Lung (tissue), 12 donors: ENCODE results near the gene SUSD5. TPM values are rescaled to one million over a fixed set of nuclear protein-coding genes. Genes with fewer than 3 reads are reported as not detected.

Source experiments
- ATAC-seq: fragments of 200-7000 bp; cut with Tn5 transposase; one replicate; pipeline ENCODE4 v1.9.1; 2020; ENCODE audit warnings: moderate number of reproducible peaks; ENCODE audit not compliant: insufficient read depth, low FRiP score
- DNase-seq, 3 donors: peaks; one replicate each; pipeline ENCODE4 v3.0.0-alpha.2; 2013 to 2017
- H3K27ac ChIP-seq, 2 donors: one replicate each; pipeline ENCODE4 v1.5.1; 2013; ENCODE audit warnings: mild to moderate bottlenecking in 2 of 2, moderate library complexity in 2 of 2, control low read depth in 1 of 2, inconsistent platforms in 1 of 2, low read depth in 1 of 2, low read length in 1 of 2
- H3K27me3 ChIP-seq, 3 donors: one replicate each; pipeline ENCODE4 v1.5.1; 2013; ENCODE audit warnings: low read length in 2 of 3; ENCODE audit not compliant: control insufficient read depth in 3 of 3, insufficient read depth in 3 of 3
- H3K36me3 ChIP-seq, 4 donors: one replicate each; pipeline ENCODE4 v1.5.1; 2013; ENCODE audit warnings: low read length in 4 of 4, mild to moderate bottlenecking in 1 of 4, moderate library complexity in 1 of 4; ENCODE audit not compliant: control insufficient read depth in 4 of 4, insufficient read depth in 4 of 4
- H3K4me1 ChIP-seq, 5 donors: one replicate each; pipeline ENCODE4 v1.5.1; 2013; ENCODE audit warnings: low read length in 5 of 5, mild to moderate bottlenecking in 2 of 5, moderate library complexity in 1 of 5; ENCODE audit not compliant: control insufficient read depth in 5 of 5, insufficient read depth in 5 of 5
- H3K4me3 ChIP-seq: one replicate; pipeline ENCODE4 v1.5.1; 2013; ENCODE audit warnings: mild to moderate bottlenecking, control low read depth, moderate library complexity
- H3K9ac ChIP-seq, 2 donors: one replicate each; pipeline ENCODE4 v1.5.1; 2013; ENCODE audit warnings: low read length in 2 of 2, control low read depth in 1 of 2; ENCODE audit not compliant: insufficient read depth in 1 of 2
- H3K9me3 ChIP-seq, 4 donors: one replicate each; pipeline ENCODE4 v1.5.1; 2013; ENCODE audit warnings: low read length in 3 of 4, mild to moderate bottlenecking in 1 of 4, moderate library complexity in 1 of 4; ENCODE audit not compliant: control insufficient read depth in 4 of 4, insufficient read depth in 3 of 4
- CTCF ChIP-seq: IDR thresholded peaks from 2 replicates; pipeline ENCODE4 v1.5.1; 2012; ENCODE audit warnings: mild to moderate bottlenecking; ENCODE audit errors: control extremely low read depth, extremely low read depth
- WGBS, 2 donors: extraction: QIAGEN DNeasy Blood & Tissue Kit; methylation state at CpG; one replicate each; pipeline ENCODE4 v1.1.7; 2013; 5-methylcytosine and 5-hydroxymethylcytosine counted together
- polyA plus RNA-seq, 2 donors: library from polyadenylated mRNA; stranded (reverse); fragments of 200-250 nt; gene quantifications; one replicate each; pipeline ENCODE4 v1.2.1, GENCODE V29; 2013
- total RNA-seq, 2 donors: library from RNA; depleted of rRNA in 1 of 2; stranded (reverse); fragments of >200 nt in 1 of 2; gene quantifications; one replicate each; pipeline ENCODE4 v1.2.1, GENCODE V29; 2014 to 2021
- donor health status: control.
- donor health status: control.
- donor health status: Bipolar disorder and iron deficiency.
- donor health status: healthy.
- donor health status: DM: yes; HTN: yes; CAD: no.

SUSD5 gene
- total and polyA plus RNA-seq, 4 donors, result 0.17 to 2.9 (median 1.0) TPM

DNA sequence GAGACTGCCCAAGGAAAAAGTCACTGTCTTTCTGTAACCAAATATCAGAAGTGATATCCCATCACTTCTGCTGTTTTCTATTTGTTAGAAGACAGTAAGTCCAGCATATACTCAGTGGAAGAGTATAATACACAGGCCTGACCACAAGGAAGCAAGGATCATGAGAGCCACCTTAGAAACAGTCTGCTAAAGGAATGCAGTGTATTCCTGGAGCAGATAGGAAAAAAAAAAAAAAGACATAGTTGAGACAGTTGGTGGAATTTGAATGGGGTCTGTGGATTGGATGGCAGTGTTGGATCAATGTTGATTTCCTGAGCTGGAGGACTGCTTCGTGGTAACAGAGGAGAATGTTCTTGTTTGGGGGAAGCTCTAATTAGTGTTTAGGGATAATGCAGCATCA lies 32.1 kb upstream of the SUSD5 start:
- Histone ChIP-seq H3K36me3 (no peaks in the 10 kb centered on the region), H3K9ac (no peak overlapping the region), H3K4me1 (no peaks in the 10 kb centered on the region), H3K9me3 (no peaks in the 10 kb centered on the region), H3K4me3 (no peak overlapping the region), H3K27ac (no peak overlapping the region), H3K27me3 (no peaks in the 10 kb centered on the region)
- whole genome bisulfite sequencing, 2 donors, result 51 to 72% methylated on average over 1 of the region's 1 CpG
- no peak for TF ChIP-seq CTCF
- ATAC-seq (no peak), DNase-seq (no peak)

- Histone ChIP-seq H3K27ac (no peak overlapping the region), H3K9ac (no peak overlapping the region), H3K9me3 (no peaks in the 10 kb centered on the region), H3K27me3 (no peaks in the 10 kb centered on the region), H3K36me3 (no peaks in the 10 kb centered on the region), H3K4me3 (no peak overlapping the region), H3K4me1 (no peaks in the 10 kb centered on the region)
- DNase-seq (no peak), ATAC-seq (no peak)
- TF ChIP-seq CTCF, result no peak
Measured at GRCh38 chr3:33246786-33247185, 28.2 kb upstream of the SUSD5 start.

DNA sequence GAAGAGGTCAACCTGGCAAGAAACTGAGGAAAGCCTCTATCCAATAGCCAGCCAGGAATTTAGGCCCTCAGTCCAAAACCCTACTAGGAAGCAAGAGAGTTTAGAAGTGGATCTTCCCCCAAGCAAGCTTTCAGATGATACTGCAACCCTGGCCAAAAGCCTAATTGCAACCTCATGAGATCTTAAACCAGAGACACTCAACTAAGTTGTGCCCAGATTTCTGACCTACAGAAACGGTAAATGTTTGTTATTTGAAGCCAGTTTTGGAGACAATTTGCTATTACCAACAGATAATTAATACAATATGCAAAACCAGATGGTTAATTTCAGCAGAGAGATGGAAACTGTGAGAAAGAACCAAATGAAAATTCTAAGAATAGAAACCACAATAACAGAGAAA lies 21.7 kb upstream of the SUSD5 start:
- ATAC-seq, result no peak
- no peaks in the 10 kb centered on the region for H3K9me3 ChIP-seq
- H3K9ac ChIP-seq, result no peak overlapping the region
- H3K4me1 ChIP-seq, result no peaks in the 10 kb centered on the region
- no peak for DNase-seq
- no peaks in the 10 kb centered on the region for H3K36me3 ChIP-seq
- no peaks in the 10 kb centered on the region for H3K27me3 ChIP-seq
- H3K4me3 ChIP-seq, result no peak overlapping the region
- 71 to 80% methylated on average over 1 of the region's 1 CpG for WGBS, 2 donors
- no peak overlapping the region for H3K27ac ChIP-seq
- no peak for TF ChIP-seq CTCF

GRCh38 chr3:33238923-33239322 lies 20.3 kb upstream of the SUSD5 start:
- ATAC-seq (no peak), DNase-seq (no peak)
- H3K4me3 ChIP-seq, result no peak overlapping the region
- no peaks in the 10 kb centered on the region for H3K36me3 ChIP-seq
- WGBS, 2 donors, result 96 to 100% methylated on average over 1 of the region's 1 CpG
- H3K27ac ChIP-seq, result no peak overlapping the region
- TF ChIP-seq CTCF, result no peak
- H3K9ac ChIP-seq, result no peak overlapping the region
- no peaks in the 10 kb centered on the region for H3K4me1 ChIP-seq
- H3K9me3 ChIP-seq, result no peaks in the 10 kb centered on the region
- H3K27me3 ChIP-seq, result no peaks in the 10 kb centered on the region
